Ovary (tissue), 3 donors: ENCODE data around the gene KRT86.

Experiments
- CTCF ChIP-seq, 3 donors: fragments of 450-650 bp in 2 of 3; fragments of 200-600 bp in 1 of 3; IDR thresholded peaks; one replicate each; pipeline versions ENCODE4 v1.5.1 to v1.8.0; 2016 to 2022; ENCODE audit warnings: antibody characterized with exemption in 3 of 3, mild to moderate bottlenecking in 1 of 3
- POLR2A ChIP-seq: fragments of 450-650 bp; IDR thresholded peaks from one replicate; pipeline ENCODE4 v1.6.1; 2017; ENCODE audit warnings: antibody characterized with exemption, mild to moderate bottlenecking, moderate library complexity
- donor health status: DM: no; HTN: no; CAD: no.

GRCh38 chr12:52254965-52255751, 19.3 kb upstream of the KRT86 start:
- TF ChIP-seq CTCF (IDR thresholded peaks at IDR 0.05) (no peak), POLR2A (no peak)
